Activated CD4-positive, alpha-beta T cell treated with anti-CD3 and anti-CD28 coated beads for 4 hours (primary cell): ENCODE data around the gene MED23.

Experiments
- DNase-seq, 2 donors: peaks; one replicate each; pipeline ENCODE4 v3.0.0-alpha.2; 2020

MED23 gene

GRCh38 chr6:131627724-131628682, at the start of gene MED23:
TSS of gene MED23 (minus strand) at chr6:131628242. CDS start at chr6:131628049, 193 bp downstream.
- peak; percentile 92 to 96 for DNase-seq

GRCh38 chr6:131673184-131673583, 45.1 kb upstream of the MED23 start:
- DNase-seq: no peak

- no peak for DNase-seq
Measured at GRCh38 chr6:131669891-131670290, 41.8 kb upstream of the MED23 start.

GRCh38 chr6:131663578-131664165, 35.6 kb upstream of the MED23 start:
- DNase-seq: no peak

GRCh38 chr6:131660195-131660594, 32.2 kb upstream of the MED23 start:
- DNase-seq: no peak

- no peak for DNase-seq
Measured at GRCh38 chr6:131658287-131658686, 30.2 kb upstream of the MED23 start.

- no peak for DNase-seq
Measured at GRCh38 chr6:131657630-131658111, 29.6 kb upstream of the MED23 start.

GRCh38 chr6:131657222-131657621, 29.2 kb upstream of the MED23 start:
- no peak for DNase-seq

- DNase-seq: no peak
Measured at GRCh38 chr6:131656667-131657066, 28.6 kb upstream of the MED23 start.

GRCh38 chr6:131655951-131656350, 27.9 kb upstream of the MED23 start:
- DNase-seq: no peak

GRCh38 chr6:131655387-131655786, 27.3 kb upstream of the MED23 start:
- DNase-seq: no peak

- no peak for DNase-seq
Measured at GRCh38 chr6:131654326-131654725, 26.3 kb upstream of the MED23 start.

GRCh38 chr6:131652472-131652871, 24.4 kb upstream of the MED23 start:
- DNase-seq: no peak

GRCh38 chr6:131651782-131652181, 23.7 kb upstream of the MED23 start:
- DNase-seq: no peak

- DNase-seq: no peak
Measured at GRCh38 chr6:131646249-131646670, 18.2 kb upstream of the MED23 start.

GRCh38 chr6:131645846-131646245, 17.8 kb upstream of the MED23 start:
- DNase-seq: no peak

GRCh38 chr6:131644921-131645320, 16.9 kb upstream of the MED23 start:
- no peak for DNase-seq

- no peak for DNase-seq
Measured at GRCh38 chr6:131643855-131644460, 15.9 kb upstream of the MED23 start.

- DNase-seq: no peak
Measured at GRCh38 chr6:131642987-131643611, 15.1 kb upstream of the MED23 start.

GRCh38 chr6:131642565-131642964, 14.5 kb upstream of the MED23 start:
- DNase-seq: no peak

GRCh38 chr6:131641554-131641953, 13.5 kb upstream of the MED23 start:
- DNase-seq: no peak

- no peak for DNase-seq
Measured at GRCh38 chr6:131640576-131640975, 12.5 kb upstream of the MED23 start.

- no peak for DNase-seq
Measured at GRCh38 chr6:131640100-131640499, 12.1 kb upstream of the MED23 start.
